Stimulated activated memory B cell treated with anti-CD40 and anti-IgM and Interleukin-4, amounts not matched to agents 10 μg/mL and 1 μg/mL and 100 μg/mL, for 72 hours (primary cell): ENCODE results near the gene RNF183.

Experiments
- ATAC-seq: fragments of 150-1000 bp; cut with Tn5 transposase; 2 replicates; pipeline ENCODE4 v1.10.0; 2021
- H3K27ac Mint-ChIP-seq: one replicate; pipeline ENCODE4 v1.8.0; 2022; ENCODE audit warnings: mild to moderate bottlenecking, mixed read lengths
- H3K27me3 Mint-ChIP-seq: one replicate; pipeline ENCODE4 v1.8.0; 2022; ENCODE audit warnings: mixed read lengths
- H3K36me3 Mint-ChIP-seq: one replicate; pipeline ENCODE4 v1.8.0; 2022; ENCODE audit warnings: mixed read lengths
- H3K4me1 Mint-ChIP-seq: one replicate; pipeline ENCODE4 v1.8.0; 2022; ENCODE audit warnings: mixed read lengths
- H3K4me3 Mint-ChIP-seq: one replicate; pipeline ENCODE4 v1.8.0; 2022; ENCODE audit warnings: mild to moderate bottlenecking, moderate library complexity, mixed read lengths
- H3K9me3 Mint-ChIP-seq: one replicate; pipeline ENCODE4 v1.8.0; 2022; ENCODE audit warnings: mixed read lengths

Gene RNF183

GRCh38 chr9:113302792-113303418, at the start of gene RNF183:
Gene RNF183, minus strand, starts transcription at chr9:113303376. Its CDS starts 5,192 bp downstream, at chr9:113298184.
- Mint-ChIP-seq H3K4me1 (no peaks in the 10 kb centered on the region), H3K27me3 (peaks cover 37% of the 10 kb centered on the region), H3K4me3 (no peak within 1 kb of the TSS), H3K36me3 (no peaks in the 10 kb centered on the region), H3K9me3 (no peaks in the 10 kb centered on the region), H3K27ac (no peak within 1 kb of the TSS)
- no peak for ATAC-seq

- no peaks in the 10 kb centered on the region for H3K9me3 Mint-ChIP-seq
- no peak overlapping the region for H3K27ac Mint-ChIP-seq
- no peak overlapping the region for H3K4me3 Mint-ChIP-seq
These were observed 49.2 kb upstream of the RNF183 start for GRCh38 chr9:113352411-113352810.

GRCh38 chr9:113352006-113352405, 48.8 kb upstream of the RNF183 start:
- H3K4me3 Mint-ChIP-seq = no peak overlapping the region
- peaks cover 29% of the 10 kb centered on the region for H3K4me1 Mint-ChIP-seq
- H3K27me3 Mint-ChIP-seq = peaks cover 26% of the 10 kb centered on the region
- no peaks in the 10 kb centered on the region for H3K9me3 Mint-ChIP-seq
- no peaks in the 10 kb centered on the region for H3K36me3 Mint-ChIP-seq
- no peak for ATAC-seq
- no peak overlapping the region for H3K27ac Mint-ChIP-seq

More at GRCh38 chr9:113352411-113352810, 49.2 kb upstream of the RNF183 start:
- Mint-ChIP-seq H3K36me3 (no peaks in the 10 kb centered on the region), H3K4me1 (peaks cover 29% of the 10 kb centered on the region), H3K27me3 (peaks cover 26% of the 10 kb centered on the region)
- no peak for ATAC-seq

GRCh38 chr9:113350937-113351336, 47.8 kb upstream of the RNF183 start:
- peak; percentile 76 for ATAC-seq
- no peaks in the 10 kb centered on the region for H3K36me3 Mint-ChIP-seq

GRCh38 chr9:113350107-113350661, 47.0 kb upstream of the RNF183 start:
- H3K4me1 Mint-ChIP-seq = peaks cover 29% of the 10 kb centered on the region
- H3K4me3 Mint-ChIP-seq = peak overlapping the region; percentile 77
- no peaks in the 10 kb centered on the region for H3K36me3 Mint-ChIP-seq
- peaks cover 26% of the 10 kb centered on the region for H3K27me3 Mint-ChIP-seq
- no peaks in the 10 kb centered on the region for H3K9me3 Mint-ChIP-seq
- no peak for ATAC-seq
- H3K27ac Mint-ChIP-seq = peak overlapping the region; percentile 62

More at GRCh38 chr9:113350937-113351336, 47.8 kb upstream of the RNF183 start:
- Mint-ChIP-seq H3K4me3 (peak overlapping the region; percentile 77), H3K9me3 (no peaks in the 10 kb centered on the region), H3K4me1 (peaks cover 29% of the 10 kb centered on the region), H3K27ac (no peak overlapping the region), H3K27me3 (peaks cover 26% of the 10 kb centered on the region)

GRCh38 chr9:113349445-113350094, 46.4 kb upstream of the RNF183 start, which contains the start of gene BSPRY:
Gene BSPRY, plus strand, starts transcription at chr9:113349541. Its CDS starts 39 bp downstream, at chr9:113349580.
- H3K4me1 Mint-ChIP-seq = peaks cover 29% of the 10 kb centered on the region
- peak; percentile 63 for ATAC-seq
- H3K27me3 Mint-ChIP-seq = peaks cover 26% of the 10 kb centered on the region
- peak within 1 kb of the TSS; percentile 62 for H3K27ac Mint-ChIP-seq
- H3K36me3 Mint-ChIP-seq = no peaks in the 10 kb centered on the region
- no peaks in the 10 kb centered on the region for H3K9me3 Mint-ChIP-seq
- peak within 1 kb of the TSS; percentile 77 for H3K4me3 Mint-ChIP-seq

- ATAC-seq = no peak
- Mint-ChIP-seq H3K36me3 (no peaks in the 10 kb centered on the region), H3K9me3 (no peaks in the 10 kb centered on the region), H3K27ac (no peak overlapping the region), H3K4me3 (peak overlapping the region; percentile 74), H3K4me1 (peaks cover 29% of the 10 kb centered on the region), H3K27me3 (peaks cover 26% of the 10 kb centered on the region)
These were observed 45.9 kb upstream of the RNF183 start for GRCh38 chr9:113349066-113349444.

GRCh38 chr9:113348437-113348836, 45.3 kb upstream of the RNF183 start:
- Mint-ChIP-seq H3K4me1 (peaks cover 29% of the 10 kb centered on the region), H3K4me3 (no peak overlapping the region), H3K9me3 (no peaks in the 10 kb centered on the region), H3K27me3 (peaks cover 26% of the 10 kb centered on the region), H3K36me3 (no peaks in the 10 kb centered on the region), H3K27ac (no peak overlapping the region)
- ATAC-seq = no peak

GRCh38 chr9:113345671-113346070, 42.5 kb upstream of the RNF183 start:
- peaks cover 11% of the 10 kb centered on the region for H3K4me1 Mint-ChIP-seq

GRCh38 chr9:113345190-113345589, 42.0 kb upstream of the RNF183 start:
- Mint-ChIP-seq H3K4me3 (no peak overlapping the region), H3K36me3 (no peaks in the 10 kb centered on the region), H3K4me1 (peaks cover 11% of the 10 kb centered on the region), H3K9me3 (no peaks in the 10 kb centered on the region), H3K27me3 (peaks cover 4% of the 10 kb centered on the region), H3K27ac (no peak overlapping the region)
- no peak for ATAC-seq

More at GRCh38 chr9:113345671-113346070, 42.5 kb upstream of the RNF183 start:
- no peak for ATAC-seq
- Mint-ChIP-seq H3K36me3 (no peaks in the 10 kb centered on the region), H3K9me3 (no peaks in the 10 kb centered on the region), H3K27me3 (peaks cover 9% of the 10 kb centered on the region), H3K27ac (no peak overlapping the region), H3K4me3 (no peak overlapping the region)

- ATAC-seq = no peak
- Mint-ChIP-seq H3K4me3 (no peak overlapping the region), H3K27ac (no peak overlapping the region), H3K4me1 (peaks cover 15% of the 10 kb centered on the region), H3K36me3 (no peaks in the 10 kb centered on the region), H3K9me3 (no peaks in the 10 kb centered on the region), H3K27me3 (peaks cover 8% of the 10 kb centered on the region)
These were observed 40.6 kb upstream of the RNF183 start for GRCh38 chr9:113343732-113344231.

GRCh38 chr9:113341712-113342410, 38.7 kb upstream of the RNF183 start:
- Mint-ChIP-seq H3K9me3 (no peaks in the 10 kb centered on the region), H3K4me3 (no peak overlapping the region), H3K4me1 (peaks cover 15% of the 10 kb centered on the region), H3K27ac (no peak overlapping the region), H3K36me3 (no peaks in the 10 kb centered on the region), H3K27me3 (peaks cover 10% of the 10 kb centered on the region)
- no peak for ATAC-seq

GRCh38 chr9:113340011-113340699, 37.0 kb upstream of the RNF183 start, which contains the start of gene WDR31:
Gene WDR31, minus strand, starts transcription at chr9:113340275. Its CDS starts 8,253 bp downstream, at chr9:113332022.
- Mint-ChIP-seq H3K4me1 (peaks cover 15% of the 10 kb centered on the region), H3K4me3 (peak within 1 kb of the TSS; percentile 91), H3K36me3 (no peaks in the 10 kb centered on the region), H3K27ac (peak within 1 kb of the TSS; percentile 69), H3K9me3 (no peaks in the 10 kb centered on the region), H3K27me3 (peaks cover 10% of the 10 kb centered on the region)
- ATAC-seq = peak; percentile 97

- ATAC-seq = no peak
- H3K36me3 Mint-ChIP-seq = no peaks in the 10 kb centered on the region
- no peaks in the 10 kb centered on the region for H3K9me3 Mint-ChIP-seq
- H3K27me3 Mint-ChIP-seq = peaks cover 10% of the 10 kb centered on the region
- no peak overlapping the region for H3K27ac Mint-ChIP-seq
- H3K4me3 Mint-ChIP-seq = no peak overlapping the region
- H3K4me1 Mint-ChIP-seq = peaks cover 15% of the 10 kb centered on the region
These were observed 34.5 kb upstream of the RNF183 start for GRCh38 chr9:113337714-113338113.
